ENCODE results near the gene CES2.
"Not testable (repeated sequence)": the region's sequence is repeated elsewhere in the genome, so short reads cannot be mapped to it uniquely, and the experiment has no call there.

- TF ChIP-seq EZH2 (IDR thresholded peaks at IDR 0.05; ENCODE audit: low read depth, low read length, severe bottlenecking); RFX5 (IDR thresholded peaks at IDR 0.05; ENCODE audit: borderline replicate concordance, low read depth, low read length); MAX (IDR thresholded peaks at IDR 0.05); POLR2A (IDR thresholded peaks at IDR 0.05; ENCODE audit: control extremely low read depth in 1 of 2, low read depth in 2 of 2, low read length in 2 of 2); EP300 (IDR thresholded peaks at IDR 0.05; ENCODE audit: borderline replicate concordance in 1 of 2, low read depth in 2 of 2, low read length in 2 of 2); RAD21 (IDR thresholded peaks at IDR 0.05 in 1 of 2, conservative IDR thresholded peaks at IDR 0.05 in 1 of 2; ENCODE audit: low read depth in 2 of 2, low read length in 2 of 2): not testable (repeated sequence)
- TF ChIP-seq, protein P1, sequence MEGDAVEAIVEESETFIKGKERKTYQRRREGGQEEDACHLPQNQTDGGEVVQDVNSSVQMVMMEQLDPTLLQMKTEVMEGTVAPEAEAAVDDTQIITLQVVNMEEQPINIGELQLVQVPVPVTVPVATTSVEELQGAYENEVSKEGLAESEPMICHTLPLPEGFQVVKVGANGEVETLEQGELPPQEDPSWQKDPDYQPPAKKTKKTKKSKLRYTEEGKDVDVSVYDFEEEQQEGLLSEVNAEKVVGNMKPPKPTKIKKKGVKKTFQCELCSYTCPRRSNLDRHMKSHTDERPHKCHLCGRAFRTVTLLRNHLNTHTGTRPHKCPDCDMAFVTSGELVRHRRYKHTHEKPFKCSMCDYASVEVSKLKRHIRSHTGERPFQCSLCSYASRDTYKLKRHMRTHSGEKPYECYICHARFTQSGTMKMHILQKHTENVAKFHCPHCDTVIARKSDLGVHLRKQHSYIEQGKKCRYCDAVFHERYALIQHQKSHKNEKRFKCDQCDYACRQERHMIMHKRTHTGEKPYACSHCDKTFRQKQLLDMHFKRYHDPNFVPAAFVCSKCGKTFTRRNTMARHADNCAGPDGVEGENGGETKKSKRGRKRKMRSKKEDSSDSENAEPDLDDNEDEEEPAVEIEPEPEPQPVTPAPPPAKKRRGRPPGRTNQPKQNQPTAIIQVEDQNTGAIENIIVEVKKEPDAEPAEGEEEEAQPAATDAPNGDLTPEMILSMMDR (IDR thresholded peaks at IDR 0.05; ENCODE audit: control extremely low read depth in 1 of 3, insufficient read depth in 1 of 3, low read depth in 1 of 3, low read length in 3 of 3), result not testable (repeated sequence)
Observed at GRCh38 chr16:66956154-66956457, 20.8 kb downstream of the CES2 start.

All from H1 (cell line).